SW480 (cell line): ENCODE results near the gene GPR146.
"Not testable (repeated sequence)": the region's sequence is repeated elsewhere in the genome, so short reads cannot be mapped to it uniquely, and the experiment has no call there.

Experiments used
- DNase-seq: peaks from one replicate; pipeline ENCODE4 v3.0.0-alpha.2; 2016; ENCODE audit warnings: low spot score

The GPR146 gene

GRCh38 chr7:1044189-1045068, at the start of gene GPR146:
GPR146 (plus strand) TSS chr7:1044546; CDS start chr7:1057516, 12,970 bp downstream.
- DNase-seq: peak; percentile 98

GRCh38 chr7:994592-995308, 49.6 kb upstream of the GPR146 start:
- no peak for DNase-seq

- no peak for DNase-seq
Measured at GRCh38 chr7:995571-995970, 48.8 kb upstream of the GPR146 start.

GRCh38 chr7:996079-996872, 48.1 kb upstream of the GPR146 start:
- no peak for DNase-seq

GRCh38 chr7:997404-998395, 46.6 kb upstream of the GPR146 start:
- no peak for DNase-seq

- no peak for DNase-seq
Measured at GRCh38 chr7:999149-999879, 45.0 kb upstream of the GPR146 start.

- no peak for DNase-seq
Measured at GRCh38 chr7:999941-1000935, 44.1 kb upstream of the GPR146 start.

- not testable (repeated sequence) for DNase-seq
Measured at GRCh38 chr7:1001069-1001770, 43.1 kb upstream of the GPR146 start.

GRCh38 chr7:1002026-1002425, 42.3 kb upstream of the GPR146 start:
- DNase-seq: not testable (repeated sequence)

- not testable (repeated sequence) for DNase-seq
Measured at GRCh38 chr7:1002445-1002844, 41.9 kb upstream of the GPR146 start.

GRCh38 chr7:1004018-1004852, 40.1 kb upstream of the GPR146 start:
- no peak for DNase-seq

GRCh38 chr7:1005303-1005702, 39.0 kb upstream of the GPR146 start:
- DNase-seq: no peak

GRCh38 chr7:1007901-1008300, 36.4 kb upstream of the GPR146 start:
- peak; percentile 39 for DNase-seq

GRCh38 chr7:1008733-1009363, 35.5 kb upstream of the GPR146 start:
- DNase-seq: no peak

- no peak for DNase-seq
Measured at GRCh38 chr7:1009747-1010146, 34.6 kb upstream of the GPR146 start.

GRCh38 chr7:1010226-1010625, 34.1 kb upstream of the GPR146 start:
- DNase-seq: no peak
